Measurements from ENCODE around the gene PTH2R. TPM values are rescaled to one million over a fixed set of nuclear protein-coding genes. Genes with fewer than 3 reads are reported as not detected.
"Not testable (repeated sequence)": the region's sequence is repeated elsewhere in the genome, so short reads cannot be mapped to it uniquely, and the experiment has no call there.

Gene PTH2R
- total RNA-seq, 1 donor from 2014 or later, result not detected

- Histone ChIP-seq H3K9me3 (replicated peaks) (peaks cover 16% of the 10 kb centered on the region), H3K36me3 (no peaks in the 10 kb centered on the region), H3K4me3 (no peak overlapping the region), H3K27ac (replicated peaks) (no peak overlapping the region), H3K4me1 (no peaks in the 10 kb centered on the region), H3K27me3 (ENCODE audit: low read depth) (no peaks in the 10 kb centered on the region)
- TF ChIP-seq CTCF (IDR thresholded peaks at IDR 0.05; ENCODE audit: borderline replicate concordance), result no peak
- DNase-seq, result no peak
- intact Hi-C loops (cut with micrococcal nuclease), result no loop called here
These were observed 94.6 kb downstream of the PTH2R start for GRCh38 chr2:208501206-208501605.

- H3K27me3 ChIP-seq (ENCODE audit: low read depth), result no peaks in the 10 kb centered on the region
- no peaks in the 10 kb centered on the region for H3K4me1 ChIP-seq
- H3K4me3 ChIP-seq, result no peak overlapping the region
- no peaks in the 10 kb centered on the region for H3K36me3 ChIP-seq
- H3K27ac ChIP-seq (replicated peaks), result no peak overlapping the region
- no peak for TF ChIP-seq CTCF (IDR thresholded peaks at IDR 0.05; ENCODE audit: borderline replicate concordance)
- intact Hi-C loops (cut with micrococcal nuclease), result no loop called here
- no peak for DNase-seq
- peaks cover 23% of the 10 kb centered on the region for H3K9me3 ChIP-seq (replicated peaks)
These were observed 95.7 kb downstream of the PTH2R start for GRCh38 chr2:208502288-208502687.

- H3K4me3 ChIP-seq; intact Hi-C loops (cut with micrococcal nuclease); H3K4me1 ChIP-seq; DNase-seq; H3K36me3 ChIP-seq; H3K27me3 ChIP-seq (ENCODE audit: low read depth); H3K27ac ChIP-seq (replicated peaks): not testable (repeated sequence)
- H3K9me3 ChIP-seq (replicated peaks), result peaks cover 49% of the 10 kb centered on the region
These were observed 98.8 kb downstream of the PTH2R start for GRCh38 chr2:208505365-208505764.

GRCh38 chr2:208509586-208509985, 103.0 kb downstream of the PTH2R start:
- Histone ChIP-seq H3K4me3 (no peak overlapping the region), H3K27ac (replicated peaks) (no peak overlapping the region), H3K4me1 (no peaks in the 10 kb centered on the region), H3K9me3 (replicated peaks) (peaks cover 50% of the 10 kb centered on the region), H3K27me3 (ENCODE audit: low read depth) (no peaks in the 10 kb centered on the region), H3K36me3 (no peaks in the 10 kb centered on the region)
- intact Hi-C loops (cut with micrococcal nuclease), result no loop called here
- TF ChIP-seq CTCF (IDR thresholded peaks at IDR 0.05; ENCODE audit: borderline replicate concordance), result no peak
- no peak for DNase-seq

- DNase-seq, result no peak
- intact Hi-C loops (cut with micrococcal nuclease), result no loop called here
- Histone ChIP-seq H3K4me3 (no peak overlapping the region), H3K36me3 (no peaks in the 10 kb centered on the region), H3K4me1 (no peaks in the 10 kb centered on the region), H3K9me3 (replicated peaks) (peaks cover 51% of the 10 kb centered on the region), H3K27ac (replicated peaks) (no peak overlapping the region), H3K27me3 (ENCODE audit: low read depth) (no peaks in the 10 kb centered on the region)
- no peak for TF ChIP-seq CTCF (IDR thresholded peaks at IDR 0.05; ENCODE audit: borderline replicate concordance)
These were observed 104.4 kb downstream of the PTH2R start for GRCh38 chr2:208511016-208511415.

- no peak overlapping the region for H3K27ac ChIP-seq (replicated peaks)
- peaks cover 53% of the 10 kb centered on the region for H3K9me3 ChIP-seq (replicated peaks)
- H3K4me1 ChIP-seq, result no peaks in the 10 kb centered on the region
- intact Hi-C loops (cut with micrococcal nuclease), result no loop called here
- no peak for TF ChIP-seq CTCF (IDR thresholded peaks at IDR 0.05; ENCODE audit: borderline replicate concordance)
- no peak for DNase-seq
- H3K4me3 ChIP-seq, result no peak overlapping the region
- no peaks in the 10 kb centered on the region for H3K36me3 ChIP-seq
- no peaks in the 10 kb centered on the region for H3K27me3 ChIP-seq (ENCODE audit: low read depth)
These were observed 105.0 kb downstream of the PTH2R start for GRCh38 chr2:208511573-208511972.
